ENCODE data around the gene ADGRA3. TPM values are rescaled to one million over a fixed set of nuclear protein-coding genes. Genes with fewer than 3 reads are reported as not detected.

ADGRA3 gene
- total RNA-seq, 2 donors from 2014 or later: 15.6 to 17.3 TPM

DNA sequence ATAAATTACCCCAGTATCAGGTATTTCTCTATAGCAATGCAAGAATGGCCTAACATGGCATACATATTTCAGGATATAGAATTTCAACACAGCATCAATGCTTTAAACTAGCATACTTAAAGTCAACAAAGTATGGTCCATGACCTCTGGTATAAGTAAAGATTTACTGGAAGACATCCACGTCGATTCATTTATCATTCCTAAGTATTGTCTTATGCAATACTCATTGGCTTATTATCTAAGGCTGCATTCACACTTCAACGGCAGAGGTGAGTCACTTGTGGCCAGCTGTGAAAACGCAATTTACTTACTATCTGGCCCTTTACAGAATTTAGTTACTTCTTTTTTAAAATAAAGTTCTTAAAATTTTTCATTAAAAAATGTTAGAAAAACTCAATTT, 42.6 kb downstream of the ADGRA3 start:
- DNase-seq (ENCODE audit: low spot score in 2 of 2) (no peak), ATAC-seq (no peak)
- H3K36me3 Mint-ChIP-seq: peaks cover 18% of the 10 kb centered on the region in 2 donors
- peaks cover 0 to 3% of the 10 kb centered on the region in 2 donors for H3K9me3 Mint-ChIP-seq
- H3K27ac Mint-ChIP-seq: no peak overlapping the region

DNA sequence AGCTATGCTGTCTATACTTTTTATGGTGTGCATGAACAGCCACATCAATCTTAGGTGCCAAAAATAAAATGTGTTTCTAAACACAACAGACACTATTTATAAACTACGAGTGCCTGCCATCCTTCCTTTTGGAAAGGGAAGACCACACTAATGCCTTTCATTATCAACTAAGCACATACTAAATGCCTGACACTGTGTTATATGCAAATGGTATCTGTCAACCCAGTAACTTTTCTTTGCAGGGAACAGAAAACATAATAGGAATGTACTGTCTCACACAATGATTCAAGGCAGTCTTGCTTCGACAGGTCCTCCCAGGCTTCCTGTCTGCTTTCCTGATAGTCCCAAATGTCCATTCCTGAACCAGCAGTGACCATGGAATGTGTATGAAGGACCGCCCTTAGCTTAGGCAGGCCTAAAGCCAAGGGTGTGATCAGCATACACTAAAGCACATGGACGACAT, 43.8 kb downstream of the ADGRA3 start:
- peaks cover 18 to 25% of the 10 kb centered on the region in 2 donors for H3K36me3 Mint-ChIP-seq
- no peak overlapping the region for H3K27ac Mint-ChIP-seq
- H3K9me3 Mint-ChIP-seq: peaks cover 0 to 3% of the 10 kb centered on the region in 2 donors
- ATAC-seq (no peak), DNase-seq (ENCODE audit: low spot score in 2 of 2) (no peak)

GRCh38 chr4:22471419-22471818, 44.4 kb downstream of the ADGRA3 start:
- DNase-seq (ENCODE audit: low spot score in 2 of 2) (no peak), ATAC-seq (no peak)
- H3K36me3 Mint-ChIP-seq: peaks cover 19 to 25% of the 10 kb centered on the region in 2 donors
- peaks cover 0 to 3% of the 10 kb centered on the region in 2 donors for H3K9me3 Mint-ChIP-seq
- H3K27ac Mint-ChIP-seq: peak overlapping the region in 1 of 2 donors; percentile 54

GRCh38 chr4:22466581-22466980, 49.3 kb downstream of the ADGRA3 start:
- ATAC-seq: no peak
- H3K36me3 Mint-ChIP-seq: peaks cover 25 to 27% of the 10 kb centered on the region in 2 donors

DNA sequence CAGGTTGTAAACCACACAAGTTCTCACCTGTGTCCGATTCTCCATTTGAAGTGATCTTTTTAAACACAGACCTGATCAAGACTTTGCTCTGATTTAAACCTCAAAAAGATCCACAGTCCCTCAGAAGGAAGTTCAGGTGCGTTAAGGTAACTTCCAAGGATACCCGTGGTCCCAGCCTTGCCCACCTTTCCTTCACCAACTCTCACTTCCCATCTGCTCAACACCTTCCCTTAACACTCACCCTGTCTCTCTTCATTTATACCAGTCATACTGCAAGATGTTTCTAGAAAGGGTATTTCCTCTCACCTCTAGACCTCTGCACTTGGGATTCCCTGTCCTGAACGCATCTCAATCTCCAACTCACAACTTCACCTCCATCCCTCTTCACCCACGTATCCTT, 49.9 kb downstream of the ADGRA3 start:
- Mint-ChIP-seq H3K36me3 (peaks cover 25% of the 10 kb centered on the region in 2 donors), H3K9me3 (peaks cover 0 to 3% of the 10 kb centered on the region in 2 donors), H3K27ac (peak overlapping the region in 1 of 2 donors; percentile 50)
- ATAC-seq: no peak
- DNase-seq (ENCODE audit: low spot score in 2 of 2): no peak

More at GRCh38 chr4:22466581-22466980, 49.3 kb downstream of the ADGRA3 start:
- peaks cover 0 to 3% of the 10 kb centered on the region in 2 donors for H3K9me3 Mint-ChIP-seq
- no peak for DNase-seq (ENCODE audit: low spot score in 2 of 2)
- peak overlapping the region in 1 of 2 donors; percentile 50 for H3K27ac Mint-ChIP-seq

DNA sequence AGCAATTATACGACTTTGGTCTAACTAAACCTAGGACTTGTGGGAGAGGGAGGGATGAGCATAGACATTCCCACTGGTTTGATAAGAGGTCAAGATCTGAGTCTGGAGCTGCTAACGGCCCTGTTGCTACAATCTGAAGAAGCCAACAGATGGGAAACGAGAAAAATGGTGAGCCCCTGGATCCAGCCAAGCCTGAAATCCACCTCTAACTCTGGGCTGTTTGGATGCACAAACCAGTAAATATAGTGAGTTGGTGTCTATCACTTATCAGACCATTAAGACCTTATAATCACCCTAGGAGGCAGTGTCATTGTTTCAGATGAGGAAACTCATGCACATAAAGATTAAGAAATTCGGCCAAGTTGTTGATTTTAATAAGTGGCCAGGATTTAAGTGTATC, 50.5 kb downstream of the ADGRA3 start:
- ATAC-seq (no peak), DNase-seq (ENCODE audit: low spot score in 2 of 2) (no peak)
- H3K36me3 Mint-ChIP-seq: peaks cover 19% of the 10 kb centered on the region in 2 donors
- peaks cover 0 to 2% of the 10 kb centered on the region in 2 donors for H3K9me3 Mint-ChIP-seq
- no peak overlapping the region for H3K27ac Mint-ChIP-seq

DNA sequence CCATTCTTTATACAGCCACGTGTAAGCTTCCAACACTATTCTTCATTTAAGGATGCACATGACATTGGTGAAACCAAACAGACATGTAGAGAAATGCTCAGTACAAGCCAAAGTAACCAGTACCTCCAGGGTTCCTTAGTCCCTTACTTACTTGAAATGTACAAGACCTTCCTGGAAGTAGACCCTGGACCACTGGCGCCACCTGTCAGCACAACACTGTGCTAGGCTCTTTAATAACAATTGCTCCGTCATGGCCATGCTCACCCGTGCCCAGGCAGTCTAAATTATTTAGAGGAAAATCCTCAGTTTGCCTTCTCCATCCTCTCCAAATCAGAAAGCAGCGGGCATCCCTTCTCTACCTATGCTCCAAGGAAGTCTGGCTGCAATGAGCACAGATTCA, 52.7 kb downstream of the ADGRA3 start:
- H3K9me3 Mint-ChIP-seq: no peaks in the 10 kb centered on the region
- H3K36me3 Mint-ChIP-seq: peaks cover 6 to 9% of the 10 kb centered on the region in 2 donors
- ATAC-seq: peak; percentile 31 to 64
- H3K27ac Mint-ChIP-seq: peak overlapping the region; percentile 58 to 62
- DNase-seq (ENCODE audit: low spot score in 2 of 2): peak in 1 of 2 donors; percentile 10

DNA sequence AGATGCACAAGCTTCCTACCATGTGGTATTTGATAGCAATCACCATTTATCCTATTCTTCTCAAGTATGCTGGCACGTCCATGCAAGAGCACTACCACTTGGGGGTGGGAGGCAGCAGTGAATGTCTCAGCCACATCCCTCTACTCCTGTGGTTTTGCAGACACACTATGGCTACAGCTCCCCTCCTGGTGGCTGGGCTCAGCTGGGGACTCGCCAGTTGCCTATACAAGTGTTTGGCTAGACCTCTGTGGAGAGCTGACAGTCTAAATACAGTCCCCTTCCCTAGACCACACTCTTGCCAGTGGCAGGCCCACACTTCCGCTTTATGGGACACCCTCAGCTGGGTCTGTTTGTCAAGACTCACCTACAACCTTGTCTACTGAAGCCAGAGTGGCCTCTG, 53.2 kb downstream of the ADGRA3 start:
- H3K27ac Mint-ChIP-seq: peak overlapping the region; percentile 58 to 62
- DNase-seq (ENCODE audit: low spot score in 2 of 2): no peak
- no peaks in the 10 kb centered on the region for H3K9me3 Mint-ChIP-seq
- no peak for ATAC-seq
- H3K36me3 Mint-ChIP-seq: peaks cover 1 to 9% of the 10 kb centered on the region in 2 donors

GRCh38 chr4:22460266-22460665, 55.6 kb downstream of the ADGRA3 start:
- DNase-seq (ENCODE audit: low spot score in 2 of 2) (no peak), ATAC-seq (no peak)
- Mint-ChIP-seq H3K27ac (no peak overlapping the region), H3K9me3 (no peaks in the 10 kb centered on the region), H3K36me3 (no peaks in the 10 kb centered on the region)

- no peak for DNase-seq (ENCODE audit: low spot score in 2 of 2)
- ATAC-seq: no peak
- Mint-ChIP-seq H3K9me3 (no peaks in the 10 kb centered on the region), H3K36me3 (peaks cover 0 to 4% of the 10 kb centered on the region in 2 donors), H3K27ac (no peak overlapping the region)
These were observed 57.8 kb downstream of the ADGRA3 start for GRCh38 chr4:22458098-22458497.

DNA sequence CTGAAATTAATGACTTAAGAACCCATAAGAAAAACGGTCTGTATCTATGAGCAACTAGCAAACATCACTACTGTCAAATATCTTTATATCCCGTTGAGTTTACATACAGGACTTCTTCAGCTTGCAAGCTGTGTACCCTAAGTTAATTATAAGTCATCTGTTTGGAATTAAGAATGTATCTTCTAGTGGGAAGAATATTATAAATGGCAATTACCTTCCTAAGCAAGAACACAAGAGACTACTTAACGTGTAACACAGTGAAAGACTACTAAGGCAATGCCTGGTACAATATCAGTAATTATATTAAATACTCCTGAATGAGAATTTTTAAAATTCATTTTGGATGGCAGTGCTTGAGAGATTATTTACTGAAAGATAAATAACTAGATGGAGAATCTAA, 58.5 kb downstream of the ADGRA3 start:
- H3K9me3 Mint-ChIP-seq: no peaks in the 10 kb centered on the region
- DNase-seq (ENCODE audit: low spot score in 2 of 2): no peak
- ATAC-seq: no peak
- H3K36me3 Mint-ChIP-seq: peaks cover 0 to 4% of the 10 kb centered on the region in 2 donors
- H3K27ac Mint-ChIP-seq: no peak overlapping the region

DNA sequence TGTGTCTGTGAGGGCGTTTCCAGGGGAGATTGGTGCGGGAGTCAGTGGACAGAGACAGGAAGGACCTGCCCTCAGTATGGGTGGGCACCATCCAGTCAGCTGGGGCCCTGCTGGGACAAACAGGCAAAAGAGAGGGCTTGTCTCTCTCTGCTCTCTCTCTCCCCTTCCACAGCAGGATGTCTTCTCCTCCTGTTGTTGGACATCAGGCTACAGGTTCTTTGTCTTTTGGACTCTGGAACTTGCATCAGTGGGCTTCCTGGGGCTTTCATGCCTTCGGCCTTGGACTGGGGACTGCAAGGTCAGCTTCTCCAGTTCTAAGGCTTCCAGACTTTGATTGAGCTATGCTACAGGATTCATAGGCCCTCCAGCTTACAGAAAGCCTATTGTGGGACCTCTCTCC, 59.6 kb downstream of the ADGRA3 start:
- DNase-seq (ENCODE audit: low spot score in 2 of 2) (no peak), ATAC-seq (no peak)
- H3K36me3 Mint-ChIP-seq: peaks cover 0 to 4% of the 10 kb centered on the region in 2 donors
- H3K27ac Mint-ChIP-seq: no peak overlapping the region
- H3K9me3 Mint-ChIP-seq: no peaks in the 10 kb centered on the region

DNA sequence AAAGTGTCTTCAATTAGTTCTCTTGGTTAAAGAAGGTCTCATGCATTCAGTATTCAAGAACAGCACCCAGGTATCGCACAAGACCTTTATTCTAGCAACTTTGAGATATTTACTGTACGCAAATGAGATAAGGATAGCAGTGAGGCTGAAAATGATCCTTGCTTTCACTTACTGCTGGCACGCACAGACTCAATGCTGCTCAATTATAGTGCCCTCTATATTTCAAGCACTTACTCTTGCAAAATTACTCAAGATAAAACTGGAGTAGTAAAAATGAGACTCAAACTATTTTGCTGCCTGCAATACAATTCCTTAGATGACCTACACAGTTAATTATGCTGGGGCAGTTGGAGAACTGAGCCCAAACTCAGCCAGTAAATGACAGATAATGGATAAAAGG, 60.9 kb downstream of the ADGRA3 start:
- no peak for ATAC-seq
- peaks cover 0 to 4% of the 10 kb centered on the region in 2 donors for H3K36me3 Mint-ChIP-seq
- H3K9me3 Mint-ChIP-seq: no peaks in the 10 kb centered on the region
- no peak for DNase-seq (ENCODE audit: low spot score in 2 of 2)
- H3K27ac Mint-ChIP-seq: no peak overlapping the region

DNA sequence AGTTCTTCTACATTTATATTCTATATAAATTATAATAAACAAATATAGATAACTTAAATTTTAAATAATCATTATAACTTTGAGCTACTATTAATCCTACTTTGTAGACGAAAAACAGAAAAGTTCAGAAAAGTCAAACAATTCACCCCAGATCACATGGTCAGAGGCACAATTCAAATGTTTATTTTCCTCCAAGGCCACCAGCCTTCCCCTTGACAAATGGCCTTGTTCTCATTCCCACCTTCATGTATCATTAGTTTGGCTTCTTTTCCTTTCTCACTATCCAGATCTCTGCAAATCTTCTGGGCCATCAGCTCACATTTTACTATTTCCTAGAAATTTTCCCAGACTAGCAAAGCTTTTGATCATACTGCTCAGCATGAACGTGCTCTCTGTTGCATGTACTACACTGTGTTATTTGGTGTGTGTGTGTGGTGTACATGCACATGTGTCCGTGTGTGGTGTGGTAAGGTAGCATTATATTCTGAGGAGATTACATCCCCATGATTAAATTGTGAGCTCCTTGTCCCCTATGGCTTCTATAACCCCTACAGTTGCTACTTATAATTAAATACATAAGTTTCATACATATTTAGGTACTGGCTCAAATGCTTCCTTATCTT, 61.5 kb downstream of the ADGRA3 start:
- no peak overlapping the region for H3K27ac Mint-ChIP-seq

GRCh38 chr4:22444813-22445212, 71.1 kb downstream of the ADGRA3 start:
- peak; percentile 32 to 51 for ATAC-seq
- DNase-seq (ENCODE audit: low spot score in 2 of 2): no peak
- peak overlapping the region; percentile 93 to 95 for H3K27ac Mint-ChIP-seq
- peaks cover 22 to 35% of the 10 kb centered on the region in 2 donors for H3K36me3 Mint-ChIP-seq
- H3K9me3 Mint-ChIP-seq: peaks cover 0 to 5% of the 10 kb centered on the region in 2 donors

More for the DNA sequence above, 61.5 kb downstream of the ADGRA3 start:
- Mint-ChIP-seq H3K9me3 (no peaks in the 10 kb centered on the region), H3K36me3 (peaks cover 0 to 4% of the 10 kb centered on the region in 2 donors)
- no peak for DNase-seq (ENCODE audit: low spot score in 2 of 2)
- ATAC-seq: no peak

DNA sequence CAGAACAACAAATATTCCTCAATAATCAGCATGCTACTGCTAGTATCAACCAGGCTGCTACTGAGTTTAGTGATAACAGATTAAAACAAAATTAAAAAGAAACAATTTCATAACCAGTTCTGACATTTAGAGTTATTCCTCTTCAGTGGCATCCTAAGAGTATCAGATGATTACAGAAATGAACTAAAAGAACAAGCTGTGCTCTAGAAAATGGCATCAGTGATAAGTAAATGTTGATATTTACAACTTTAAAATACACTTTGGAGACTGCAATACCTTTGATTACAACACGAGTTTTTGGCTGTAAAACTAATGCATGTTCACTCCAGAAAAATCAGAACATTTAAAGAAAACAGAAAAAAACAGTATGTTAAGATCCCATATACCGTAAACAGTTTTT, 72.9 kb downstream of the ADGRA3 start:
- Mint-ChIP-seq H3K9me3 (peaks cover 0 to under 1% of the 10 kb centered on the region in 2 donors), H3K36me3 (peaks cover 17 to 29% of the 10 kb centered on the region in 2 donors), H3K27ac (no peak overlapping the region)
- DNase-seq (ENCODE audit: low spot score in 2 of 2): no peak
- no peak for ATAC-seq

DNA sequence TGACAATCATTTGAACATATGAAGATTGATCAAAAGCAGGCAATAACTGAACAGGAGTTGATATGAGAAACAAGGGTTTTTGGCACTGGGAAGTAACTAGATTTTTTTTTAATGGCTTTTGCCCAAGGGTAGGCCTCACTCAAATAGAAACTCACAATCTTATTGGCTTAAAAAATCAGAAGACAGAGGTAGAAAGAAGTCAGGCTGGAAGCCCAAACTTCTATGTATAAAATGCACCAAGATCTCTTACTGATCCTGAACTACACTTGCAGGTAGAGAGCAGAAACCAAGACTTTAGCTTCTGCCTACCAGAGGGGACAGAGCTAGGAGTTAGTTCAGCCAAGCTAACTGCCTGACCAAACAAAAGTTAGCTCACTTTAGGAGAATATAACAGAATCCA, 74.9 kb downstream of the ADGRA3 start:
- H3K9me3 Mint-ChIP-seq: no peaks in the 10 kb centered on the region
- ATAC-seq: no peak
- no peak for DNase-seq (ENCODE audit: low spot score in 2 of 2)
- H3K27ac Mint-ChIP-seq: peak overlapping the region in 1 of 2 donors; percentile 59
- H3K36me3 Mint-ChIP-seq: peaks cover 17 to 33% of the 10 kb centered on the region in 2 donors

GRCh38 chr4:22439947-22440346, 75.9 kb downstream of the ADGRA3 start:
- ATAC-seq (no peak), DNase-seq (ENCODE audit: low spot score in 2 of 2) (no peak)
- Mint-ChIP-seq H3K9me3 (no peaks in the 10 kb centered on the region), H3K27ac (no peak overlapping the region), H3K36me3 (peaks cover 16 to 34% of the 10 kb centered on the region in 2 donors)
